Coronary artery (tissue), 2 donors: ENCODE results near the gene RARRES1.

Experiments
- DNase-seq: peaks from one replicate; pipeline ENCODE4 v3.0.0-alpha.2; 2017; ENCODE audit warnings: low spot score
- H3K27ac ChIP-seq, 2 donors: fragments of 200-600 bp; sonication (generic); one replicate each; pipeline ENCODE4 v1.5.1; 2016 to 2019
- H3K4me3 ChIP-seq: fragments of 200-600 bp; sonication (generic); 2 replicates; pipeline ENCODE4 v1.5.1; 2016; ENCODE audit warnings: mild to moderate bottlenecking, moderate library complexity
- CTCF ChIP-seq: fragments of 200-600 bp; sonication (generic); IDR thresholded peaks from one replicate; pipeline ENCODE4 v1.5.1; 2019; ENCODE audit warnings: antibody characterized with exemption

Gene RARRES1

GRCh38 chr3:158649791-158650190 lies 82.5 kb downstream of the RARRES1 start:
- no peak for DNase-seq
- Histone ChIP-seq H3K4me3 (no peak overlapping the region), H3K27ac (no peak overlapping the region)
- TF ChIP-seq CTCF = no peak
